ENCODE measurements around the gene ZNF366. TPM values are rescaled to one million over a fixed set of nuclear protein-coding genes. Genes with fewer than 3 reads are reported as not detected.

ZNF366 gene
- total RNA-seq, 1 donor from 2014 or later: 3.2 TPM

DNA sequence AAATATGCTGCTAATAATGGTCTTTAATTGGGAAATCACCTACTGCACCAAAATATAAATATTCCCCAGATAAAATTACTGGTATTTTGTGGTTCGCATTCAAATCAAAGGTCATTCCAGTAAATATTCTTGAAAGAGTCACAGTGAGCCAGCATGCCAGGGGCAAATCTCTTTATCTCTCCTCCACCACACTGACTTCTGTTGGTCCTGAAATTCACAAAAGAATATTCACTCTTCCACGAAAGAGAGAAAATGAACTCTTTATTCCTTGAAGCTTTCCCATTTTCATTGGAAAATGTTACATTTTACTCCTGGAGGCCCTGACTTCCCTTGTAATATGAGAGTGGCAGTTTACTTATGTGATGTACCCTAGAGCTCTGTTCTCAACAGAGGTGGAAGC lies 39.7 kb downstream of the ZNF366 start:
- TF ChIP-seq, protein P1, sequence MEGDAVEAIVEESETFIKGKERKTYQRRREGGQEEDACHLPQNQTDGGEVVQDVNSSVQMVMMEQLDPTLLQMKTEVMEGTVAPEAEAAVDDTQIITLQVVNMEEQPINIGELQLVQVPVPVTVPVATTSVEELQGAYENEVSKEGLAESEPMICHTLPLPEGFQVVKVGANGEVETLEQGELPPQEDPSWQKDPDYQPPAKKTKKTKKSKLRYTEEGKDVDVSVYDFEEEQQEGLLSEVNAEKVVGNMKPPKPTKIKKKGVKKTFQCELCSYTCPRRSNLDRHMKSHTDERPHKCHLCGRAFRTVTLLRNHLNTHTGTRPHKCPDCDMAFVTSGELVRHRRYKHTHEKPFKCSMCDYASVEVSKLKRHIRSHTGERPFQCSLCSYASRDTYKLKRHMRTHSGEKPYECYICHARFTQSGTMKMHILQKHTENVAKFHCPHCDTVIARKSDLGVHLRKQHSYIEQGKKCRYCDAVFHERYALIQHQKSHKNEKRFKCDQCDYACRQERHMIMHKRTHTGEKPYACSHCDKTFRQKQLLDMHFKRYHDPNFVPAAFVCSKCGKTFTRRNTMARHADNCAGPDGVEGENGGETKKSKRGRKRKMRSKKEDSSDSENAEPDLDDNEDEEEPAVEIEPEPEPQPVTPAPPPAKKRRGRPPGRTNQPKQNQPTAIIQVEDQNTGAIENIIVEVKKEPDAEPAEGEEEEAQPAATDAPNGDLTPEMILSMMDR (IDR thresholded peaks at IDR 0.05): no peak
- TF ChIP-seq POLR2A (IDR thresholded peaks at IDR 0.05): no peak
- TF ChIP-seq POLR2AphosphoS5 (IDR thresholded peaks at IDR 0.05; ENCODE audit: insufficient read depth in 1 of 2, low read depth in 1 of 2): no peak
- Histone ChIP-seq H3K4me1 (peaks cover 21% of the 10 kb centered on the region), H3K4me3 (no peak overlapping the region), H3K27me3 (no peaks in the 10 kb centered on the region), H3K36me3 (no peaks in the 10 kb centered on the region), H3K27ac (no peak overlapping the region), H3K9me3 (no peaks in the 10 kb centered on the region)
- no peak for DNase-seq (ENCODE audit: extremely low spot score in 2 of 2)
- intact Hi-C loops (cut with DNase I): no loop called here

DNA sequence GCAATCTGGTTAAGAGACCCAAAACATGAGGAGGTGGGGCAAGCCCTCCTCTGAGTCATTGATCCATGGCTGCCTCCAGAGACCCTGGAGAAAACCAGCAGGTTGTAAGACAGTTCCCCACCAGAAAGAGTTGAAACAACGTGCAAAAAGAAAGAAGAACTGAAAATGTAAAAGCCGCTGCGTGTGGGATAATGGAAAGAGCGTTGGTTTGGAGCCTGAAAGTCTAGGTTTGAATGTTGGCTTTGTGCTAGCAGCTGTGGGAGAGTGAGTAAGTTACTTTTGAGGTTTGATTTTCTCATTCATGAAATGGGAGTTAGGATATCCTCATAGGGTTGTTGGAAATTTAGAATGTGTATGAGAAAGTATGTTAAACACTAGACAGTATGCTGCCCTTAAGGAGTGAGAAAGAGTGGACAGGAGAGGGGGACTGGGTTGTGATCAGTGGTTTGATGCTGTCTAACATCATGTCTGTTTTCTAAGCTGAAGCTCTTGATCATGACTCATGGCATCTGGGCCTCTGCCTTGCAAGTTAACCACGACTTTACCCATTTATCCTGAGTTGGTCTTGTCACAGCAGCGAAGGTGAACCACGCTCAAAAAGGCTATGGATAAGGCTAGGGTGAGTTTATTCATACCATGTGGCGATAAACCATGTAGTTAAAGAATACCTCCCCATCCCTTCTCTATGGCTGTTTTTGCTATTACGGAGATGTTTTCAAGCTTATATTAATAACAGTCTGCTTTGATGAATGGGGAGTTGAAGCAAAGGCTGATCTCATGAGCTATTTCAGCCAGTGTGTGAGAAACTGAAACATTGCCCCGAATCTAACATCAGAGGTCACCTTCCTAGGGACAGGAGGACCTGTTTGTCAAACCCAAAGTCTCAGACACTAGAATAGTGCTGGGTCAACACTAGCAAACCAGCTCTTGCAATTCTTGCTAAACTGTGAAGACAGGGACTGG lies 41.3 kb downstream of the ZNF366 start:
- H3K4me3 ChIP-seq: no peak overlapping the region
- no peak for DNase-seq (ENCODE audit: extremely low spot score in 2 of 2)
- intact Hi-C loops (cut with DNase I): no loop called here
- peaks cover 11% of the 10 kb centered on the region for H3K4me1 ChIP-seq
- H3K27ac ChIP-seq: no peak overlapping the region
- TF ChIP-seq POLR2A (IDR thresholded peaks at IDR 0.05): no peak
- TF ChIP-seq, protein P1 (IDR thresholded peaks at IDR 0.05): no peak
- TF ChIP-seq POLR2AphosphoS5 (IDR thresholded peaks at IDR 0.05; ENCODE audit: insufficient read depth in 1 of 2, low read depth in 1 of 2): no peak
- H3K9me3 ChIP-seq: no peaks in the 10 kb centered on the region
- H3K27me3 ChIP-seq: no peaks in the 10 kb centered on the region
- no peaks in the 10 kb centered on the region for H3K36me3 ChIP-seq

DNA sequence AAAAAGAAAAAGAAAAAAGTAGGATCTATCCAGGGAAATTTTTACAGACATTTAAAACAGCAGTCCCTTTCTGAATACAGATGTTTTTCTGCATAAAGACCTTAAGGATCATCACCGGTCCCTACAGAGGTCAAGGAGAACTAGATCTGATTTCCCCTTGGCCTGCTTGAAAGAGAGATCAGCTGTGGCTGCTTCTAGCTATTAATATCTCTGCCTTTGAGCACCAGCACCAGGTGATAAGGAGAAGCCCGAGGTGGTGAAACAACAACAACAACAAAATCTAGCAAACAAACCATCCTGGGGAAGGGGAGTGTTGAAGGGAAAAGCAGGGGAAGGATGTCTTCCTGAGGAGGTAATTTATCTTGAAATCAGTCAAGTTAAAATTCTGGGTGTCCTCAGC lies 42.1 kb downstream of the ZNF366 start:
- no peak for DNase-seq (ENCODE audit: extremely low spot score in 2 of 2)

DNA sequence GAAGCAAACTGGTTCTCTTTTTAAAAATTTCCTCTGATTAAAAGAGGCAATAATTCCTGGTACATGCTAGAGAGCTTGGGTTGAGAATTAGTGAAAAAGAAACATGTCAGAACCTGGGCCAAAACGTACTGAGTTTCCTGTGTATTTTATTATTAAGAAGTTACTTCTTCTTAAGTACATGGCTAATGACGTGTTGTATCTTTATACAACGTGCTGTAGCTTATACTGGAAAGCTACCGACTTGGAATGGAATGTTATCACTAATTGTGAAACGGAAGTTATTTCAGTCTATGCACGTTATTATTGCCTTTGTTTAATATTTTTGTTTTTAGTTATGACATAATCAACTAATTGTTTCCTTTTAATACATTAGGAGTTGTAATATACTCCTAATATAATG lies 43.1 kb downstream of the ZNF366 start:
- DNase-seq (ENCODE audit: extremely low spot score in 2 of 2): no peak
- no peaks in the 10 kb centered on the region for H3K9me3 ChIP-seq
- H3K27me3 ChIP-seq: no peaks in the 10 kb centered on the region
- H3K27ac ChIP-seq: peak overlapping the region; percentile 69
- intact Hi-C loops (cut with DNase I): no loop called here
- H3K36me3 ChIP-seq: no peaks in the 10 kb centered on the region
- TF ChIP-seq POLR2A (IDR thresholded peaks at IDR 0.05): no peak
- no peak for TF ChIP-seq POLR2AphosphoS5 (IDR thresholded peaks at IDR 0.05; ENCODE audit: insufficient read depth in 1 of 2, low read depth in 1 of 2)
- TF ChIP-seq, protein P1 (IDR thresholded peaks at IDR 0.05): no peak
- no peak overlapping the region for H3K4me3 ChIP-seq
- peaks cover 16% of the 10 kb centered on the region for H3K4me1 ChIP-seq

More for the DNA sequence above, 42.1 kb downstream of the ZNF366 start:
- intact Hi-C loops (cut with DNase I): no loop called here
- no peaks in the 10 kb centered on the region for H3K27me3 ChIP-seq
- H3K4me3 ChIP-seq: no peak overlapping the region
- peak overlapping the region; percentile 8 for H3K27ac ChIP-seq
- TF ChIP-seq, protein P1 (IDR thresholded peaks at IDR 0.05): no peak
- no peak for TF ChIP-seq POLR2AphosphoS5 (IDR thresholded peaks at IDR 0.05; ENCODE audit: insufficient read depth in 1 of 2, low read depth in 1 of 2)
- TF ChIP-seq POLR2A (IDR thresholded peaks at IDR 0.05): no peak
- H3K4me1 ChIP-seq: peaks cover 11% of the 10 kb centered on the region
- H3K9me3 ChIP-seq: no peaks in the 10 kb centered on the region
- no peaks in the 10 kb centered on the region for H3K36me3 ChIP-seq

Data from vagina (tissue), 2 donors.